ENCODE measurements around the gene MAEL. TPM values are rescaled to one million over a fixed set of nuclear protein-coding genes. Genes with fewer than 3 reads are reported as not detected.

Gene MAEL
- total RNA-seq, 1 donor: 8.6 TPM

GRCh38 chr1:166969074-166969677 is 19.9 kb upstream of the MAEL start:
- no peak overlapping the region for H3K4me3 ChIP-seq (ENCODE audit: low read depth, low read length)
- TF ChIP-seq, protein P1, sequence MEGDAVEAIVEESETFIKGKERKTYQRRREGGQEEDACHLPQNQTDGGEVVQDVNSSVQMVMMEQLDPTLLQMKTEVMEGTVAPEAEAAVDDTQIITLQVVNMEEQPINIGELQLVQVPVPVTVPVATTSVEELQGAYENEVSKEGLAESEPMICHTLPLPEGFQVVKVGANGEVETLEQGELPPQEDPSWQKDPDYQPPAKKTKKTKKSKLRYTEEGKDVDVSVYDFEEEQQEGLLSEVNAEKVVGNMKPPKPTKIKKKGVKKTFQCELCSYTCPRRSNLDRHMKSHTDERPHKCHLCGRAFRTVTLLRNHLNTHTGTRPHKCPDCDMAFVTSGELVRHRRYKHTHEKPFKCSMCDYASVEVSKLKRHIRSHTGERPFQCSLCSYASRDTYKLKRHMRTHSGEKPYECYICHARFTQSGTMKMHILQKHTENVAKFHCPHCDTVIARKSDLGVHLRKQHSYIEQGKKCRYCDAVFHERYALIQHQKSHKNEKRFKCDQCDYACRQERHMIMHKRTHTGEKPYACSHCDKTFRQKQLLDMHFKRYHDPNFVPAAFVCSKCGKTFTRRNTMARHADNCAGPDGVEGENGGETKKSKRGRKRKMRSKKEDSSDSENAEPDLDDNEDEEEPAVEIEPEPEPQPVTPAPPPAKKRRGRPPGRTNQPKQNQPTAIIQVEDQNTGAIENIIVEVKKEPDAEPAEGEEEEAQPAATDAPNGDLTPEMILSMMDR (IDR thresholded peaks at IDR 0.05; ENCODE audit: insufficient read depth, low read depth, low read length): no peak
- DNase-seq (ENCODE audit: low read depth): no peak

GRCh38 chr1:166971252-166971651 is 17.8 kb upstream of the MAEL start:
- TF ChIP-seq, protein P1 (IDR thresholded peaks at IDR 0.05; ENCODE audit: insufficient read depth, low read depth, low read length): no peak
- DNase-seq (ENCODE audit: low read depth): no peak
- H3K4me3 ChIP-seq (ENCODE audit: low read depth, low read length): no peak overlapping the region

DNA sequence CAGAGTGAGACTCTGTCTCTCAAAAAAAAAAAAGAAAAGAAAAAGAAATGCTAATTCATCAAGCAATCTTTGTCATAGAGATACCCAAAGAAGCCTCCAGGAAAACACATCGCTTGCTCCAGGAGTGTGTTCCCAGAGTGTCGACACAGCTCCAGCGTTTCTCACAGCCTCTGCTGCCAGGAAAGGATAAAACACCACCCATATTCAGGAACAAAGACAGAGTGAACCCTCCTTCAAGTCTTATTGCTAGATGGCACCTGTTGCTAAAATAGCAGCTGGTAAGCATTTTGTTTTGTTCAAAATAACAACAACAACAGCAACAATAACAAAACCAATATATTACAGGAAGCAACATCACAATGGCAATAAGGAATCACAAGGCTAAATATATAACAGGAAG is 16.9 kb upstream of the MAEL start:
- TF ChIP-seq, protein P1 (IDR thresholded peaks at IDR 0.05; ENCODE audit: insufficient read depth, low read depth, low read length): no peak
- no peak overlapping the region for H3K4me3 ChIP-seq (ENCODE audit: low read depth, low read length)
- DNase-seq (ENCODE audit: low read depth): no peak

DNA sequence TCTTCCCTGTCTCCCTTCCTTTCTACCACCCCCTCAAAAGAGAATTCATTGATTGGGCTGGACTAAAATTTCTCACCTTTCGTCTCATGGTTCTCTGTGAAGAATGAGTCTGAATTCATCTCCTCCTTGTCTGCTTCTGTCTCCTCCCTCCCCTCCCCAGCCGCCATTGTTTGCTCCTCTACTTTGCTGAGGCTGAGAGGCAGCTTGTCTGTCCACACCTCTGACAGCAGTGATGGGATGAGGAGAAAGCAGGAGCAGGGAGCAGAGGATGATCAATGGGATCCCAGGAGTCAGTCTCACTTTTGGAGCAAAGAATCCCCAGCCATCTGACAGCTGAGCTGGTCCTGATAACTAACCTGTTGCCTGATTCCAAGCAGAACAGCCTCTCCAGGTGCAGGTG is 16.3 kb upstream of the MAEL start:
- H3K4me3 ChIP-seq (ENCODE audit: low read depth, low read length): no peak overlapping the region
- no peak for DNase-seq (ENCODE audit: low read depth)
- TF ChIP-seq, protein P1 (IDR thresholded peaks at IDR 0.05; ENCODE audit: insufficient read depth, low read depth, low read length): no peak

- H3K4me3 ChIP-seq (ENCODE audit: low read depth, low read length): peak overlapping the region; percentile 51
- DNase-seq (ENCODE audit: low read depth): no peak
Measured at GRCh38 chr1:166974647-166975345, 14.3 kb upstream of the MAEL start.

GRCh38 chr1:166975361-166976129 is 13.5 kb upstream of the MAEL start, which contains the start of gene ILDR2:
Gene ILDR2 (minus strand): TSS chr1:166975540. CDS start chr1:166975268, 272 bp downstream.
- TF ChIP-seq, protein P1 (IDR thresholded peaks at IDR 0.05; ENCODE audit: insufficient read depth, low read depth, low read length): no peak
- peak within 1 kb of the TSS; percentile 63 for H3K4me3 ChIP-seq (ENCODE audit: low read depth, low read length)
- DNase-seq (ENCODE audit: low read depth): peak; percentile 16

More at GRCh38 chr1:166974647-166975345, 14.3 kb upstream of the MAEL start:
- TF ChIP-seq, protein P1 (IDR thresholded peaks at IDR 0.05; ENCODE audit: insufficient read depth, low read depth, low read length): no peak
